HG03135 (cell line): ENCODE results near the gene PEX3.
"Not testable (repeated sequence)": the region's sequence is repeated elsewhere in the genome, so short reads cannot be mapped to it uniquely, and the experiment has no call there.

Experiments
- ATAC-seq: cut with Tn5 transposase; IDR thresholded peaks from one replicate; pipeline ENCODE4 v1.9.1; 2021; ENCODE audit warnings: mild to moderate bottlenecking, moderate library complexity; ENCODE audit not compliant: unreplicated experiment

The PEX3 gene

DNA sequence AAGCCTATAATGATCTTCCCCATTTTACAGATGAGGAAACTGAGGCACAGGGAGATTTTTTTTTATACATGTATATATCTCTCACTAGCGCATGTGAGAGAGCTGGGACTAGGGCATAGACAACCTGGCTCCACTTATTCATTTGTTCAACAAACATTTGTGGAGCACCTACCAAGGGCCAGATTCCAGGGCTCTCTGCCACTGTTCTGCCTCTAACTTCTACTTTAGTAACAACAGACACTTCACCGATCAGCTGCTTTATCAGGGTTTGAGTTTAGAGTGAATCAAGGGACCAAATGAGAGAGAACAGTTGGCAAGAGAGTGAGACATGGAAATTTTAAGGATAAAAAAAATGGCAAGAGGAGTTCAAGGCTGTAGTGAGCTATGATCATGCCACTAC lies 7.5 kb upstream of the PEX3 start:
- ATAC-seq: no peak

DNA sequence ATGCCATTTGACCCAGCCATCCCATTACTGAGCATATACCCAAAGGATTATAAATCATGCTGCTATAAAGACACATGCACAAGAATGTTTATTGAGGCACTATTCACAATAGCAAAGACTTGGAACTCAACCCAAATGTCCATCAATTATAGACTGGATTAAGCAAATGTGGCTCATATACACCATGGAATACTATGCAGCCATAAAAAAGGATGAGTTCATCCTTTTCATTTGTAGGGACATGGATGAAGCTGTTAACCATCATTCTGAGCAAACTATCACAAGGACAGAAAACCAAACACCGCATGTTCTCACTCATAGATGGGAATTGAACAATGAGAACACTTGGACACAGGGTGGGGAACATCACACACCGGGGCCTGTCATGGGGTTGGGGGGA lies 2.7 kb upstream of the PEX3 start:
- not testable (repeated sequence) for ATAC-seq

GRCh38 chr6:143449082-143449713 lies 1.4 kb upstream of the PEX3 start:
- no peak for ATAC-seq

DNA sequence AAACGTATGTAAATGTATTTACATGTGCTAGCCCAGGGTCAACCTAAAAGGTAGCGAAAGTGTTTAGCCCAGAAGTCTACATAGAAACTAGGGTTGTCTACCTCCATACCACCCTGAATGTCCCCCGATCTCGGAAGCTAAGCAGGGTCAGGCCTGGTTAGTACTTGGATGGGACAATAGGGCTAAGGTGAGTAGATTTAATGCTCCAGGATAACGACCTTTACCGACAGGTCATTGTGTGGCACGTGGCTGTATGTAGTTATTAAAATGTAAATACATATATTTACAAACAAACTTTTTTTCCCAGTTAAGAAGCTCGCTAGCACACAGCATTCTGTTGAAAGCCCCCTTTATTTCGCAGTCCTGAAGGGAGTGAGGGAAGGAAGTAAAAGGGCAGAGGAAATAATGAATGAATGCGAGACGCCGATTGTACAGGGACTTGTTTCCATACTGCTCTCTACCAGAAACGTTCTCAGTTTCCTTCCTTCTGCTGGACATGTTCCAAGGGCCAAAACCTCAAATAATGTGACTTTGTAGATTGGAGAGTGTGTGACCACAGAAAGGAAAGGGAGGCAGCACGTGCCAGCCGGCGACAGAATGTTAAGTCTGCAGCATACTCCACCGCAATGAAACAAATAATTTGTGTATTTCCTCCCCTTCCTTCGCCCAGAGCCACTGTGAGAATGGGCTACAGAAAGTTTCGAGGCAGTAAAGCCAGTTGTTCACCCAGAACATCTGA lies 722 bp upstream of the PEX3 start:
- ATAC-seq: peak; percentile 17

DNA sequence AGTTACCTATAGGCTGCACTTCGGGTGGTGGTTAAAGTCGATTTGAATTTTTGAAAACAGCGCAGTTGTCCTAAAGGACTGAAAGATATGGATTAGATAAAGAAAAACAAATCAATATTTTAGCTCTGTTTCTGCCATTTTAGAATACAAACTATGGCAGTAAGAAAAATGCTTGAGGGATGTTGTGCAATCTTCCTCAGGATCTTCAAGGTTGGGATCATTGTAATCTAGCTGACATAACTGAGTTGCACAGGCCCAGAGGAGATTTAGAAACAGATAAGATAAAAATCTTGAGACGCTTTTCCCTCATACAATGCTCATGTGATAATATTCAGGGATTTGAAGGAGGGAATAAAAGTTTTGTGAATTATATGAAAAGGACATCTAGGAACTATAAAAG lies 926 bp downstream of the PEX3 start:
- ATAC-seq: no peak

GRCh38 chr6:143457563-143458359 lies 7.2 kb downstream of the PEX3 start:
- no peak for ATAC-seq

DNA sequence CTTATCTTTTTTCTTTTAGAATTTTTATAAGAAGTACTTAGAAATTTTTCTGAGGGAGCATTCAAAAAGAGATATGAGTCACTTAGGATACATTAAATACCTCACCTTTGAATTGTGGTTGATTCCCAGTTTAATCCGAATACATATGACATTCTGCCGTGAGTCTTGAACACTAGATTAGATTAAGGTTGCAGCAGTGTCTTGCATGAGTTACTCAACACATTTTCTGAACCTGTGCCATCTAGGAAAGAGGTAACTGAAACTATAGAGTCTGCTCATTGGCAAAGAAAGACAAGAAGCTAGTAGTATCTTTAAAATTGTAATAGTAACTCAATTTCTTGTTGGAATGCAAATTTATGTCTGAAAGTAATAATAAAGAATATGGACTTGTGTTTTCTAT lies 14.9 kb downstream of the PEX3 start:
- ATAC-seq: no peak

- no peak for ATAC-seq
Measured at GRCh38 chr6:143468026-143468425, 17.4 kb downstream of the PEX3 start.

DNA sequence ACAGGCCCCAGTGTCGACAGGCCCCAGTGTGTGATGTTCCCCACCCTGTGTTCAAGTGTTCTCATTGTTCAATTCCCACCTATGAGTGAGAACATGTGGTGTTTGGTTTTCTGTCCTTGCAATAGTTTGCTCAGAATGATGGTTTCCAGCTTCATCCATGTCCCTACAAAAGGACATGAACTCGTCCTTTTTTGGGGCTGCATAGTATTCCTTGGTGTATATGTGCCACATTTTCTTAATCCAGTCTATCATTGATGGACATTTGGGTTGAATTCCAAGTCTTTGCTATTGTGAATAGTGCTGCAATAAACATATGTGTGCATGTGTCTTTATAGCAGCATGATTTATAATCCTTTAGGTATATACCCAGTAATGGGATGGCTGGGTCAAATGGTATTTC lies 18.2 kb downstream of the PEX3 start:
- ATAC-seq: not testable (repeated sequence)

GRCh38 chr6:143471822-143472221 lies 21.2 kb downstream of the PEX3 start:
- ATAC-seq: no peak

DNA sequence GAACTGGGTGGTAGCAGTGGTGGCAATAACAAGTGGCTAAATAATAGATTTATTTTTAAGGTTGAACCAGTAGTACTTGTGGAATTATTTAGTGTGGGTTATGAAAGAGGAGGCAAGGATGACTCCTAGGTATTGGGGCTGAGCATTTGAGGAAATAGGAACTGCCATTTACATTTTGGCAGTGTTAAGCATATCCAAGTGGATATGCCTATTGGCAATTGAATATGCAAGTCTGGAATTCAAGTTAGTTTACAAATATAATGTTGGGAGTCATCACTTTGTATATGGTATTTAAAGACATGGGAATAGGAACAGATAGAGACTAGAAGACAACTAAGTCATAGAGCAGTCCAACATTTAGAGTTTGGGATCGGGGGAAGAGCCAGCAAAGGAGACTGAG lies 25.9 kb downstream of the PEX3 start:
- ATAC-seq: no peak

GRCh38 chr6:143478479-143479062 lies 28.0 kb downstream of the PEX3 start:
- no peak for ATAC-seq

GRCh38 chr6:143482593-143482992 lies 32.0 kb downstream of the PEX3 start:
- no peak for ATAC-seq

DNA sequence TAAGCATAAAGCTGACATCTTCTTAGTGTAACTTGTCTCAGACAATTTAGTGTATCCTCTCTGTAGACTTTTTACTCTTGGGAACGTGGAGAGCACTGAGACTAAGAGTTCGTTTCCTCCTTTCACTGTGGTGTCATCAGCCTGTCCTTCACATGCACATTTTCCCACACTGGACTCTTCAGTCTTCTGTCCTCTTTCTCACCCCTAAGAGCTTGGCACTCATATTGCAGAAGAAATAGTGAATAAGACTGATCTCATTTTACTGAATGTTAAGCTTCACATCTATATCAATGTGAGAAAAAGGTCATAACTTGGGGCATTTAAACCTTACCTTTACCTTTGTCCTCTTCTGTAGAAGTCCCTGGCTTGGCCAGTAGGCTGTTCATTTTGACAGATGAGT lies 35.4 kb downstream of the PEX3 start:
- ATAC-seq: no peak

DNA sequence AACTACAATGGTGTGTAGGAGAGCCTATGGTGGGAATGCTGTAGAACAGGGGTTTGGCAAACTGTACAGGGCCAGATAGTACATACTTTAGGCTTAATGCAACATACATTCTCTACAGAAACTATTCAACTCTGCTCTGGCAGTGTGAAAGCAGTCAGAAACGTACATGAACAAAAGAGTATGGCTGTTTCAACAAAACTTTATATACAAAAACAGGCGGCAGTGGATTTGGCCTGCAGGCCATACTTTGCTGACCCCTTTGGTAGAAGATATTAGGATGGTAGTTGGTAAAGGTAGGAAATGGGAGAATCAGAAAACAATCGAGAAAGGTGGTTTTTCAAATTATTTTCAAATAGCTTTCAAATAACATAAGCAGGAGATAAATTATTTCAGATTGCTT lies 36.1 kb downstream of the PEX3 start:
- no peak for ATAC-seq

- ATAC-seq: no peak
Measured at GRCh38 chr6:143490244-143490643, 39.6 kb downstream of the PEX3 start.

- ATAC-seq: no peak
Measured at GRCh38 chr6:143490775-143491174, 40.2 kb downstream of the PEX3 start.

DNA sequence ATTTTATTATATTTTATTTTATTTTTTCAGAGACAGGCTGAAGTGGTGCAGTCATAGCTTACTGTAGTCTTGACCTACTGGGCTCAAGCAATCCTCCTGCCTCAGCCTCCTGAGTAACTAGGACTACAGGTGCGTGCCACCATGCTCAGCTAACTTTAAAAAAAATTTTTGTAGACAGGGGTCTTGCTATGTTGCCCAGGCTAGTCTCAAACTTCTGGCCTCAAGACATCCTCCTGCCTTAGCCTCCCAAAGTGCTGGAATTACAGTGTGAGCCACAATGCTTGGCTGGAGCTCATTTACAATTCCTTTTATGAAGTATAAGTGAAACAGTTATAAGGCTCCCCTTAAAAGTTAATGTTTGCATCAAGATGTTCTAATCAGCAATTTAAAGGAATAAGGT lies 46.4 kb downstream of the PEX3 start:
- no peak for ATAC-seq

GRCh38 chr6:143498428-143498827 lies 47.8 kb downstream of the PEX3 start:
- no peak for ATAC-seq

GRCh38 chr6:143501851-143502250 lies 51.2 kb downstream of the PEX3 start:
- ATAC-seq: no peak

GRCh38 chr6:143504369-143504768 lies 53.8 kb downstream of the PEX3 start:
- no peak for ATAC-seq

- ATAC-seq: no peak
Measured at GRCh38 chr6:143505111-143505510, 54.5 kb downstream of the PEX3 start.
